SK-N-SH treated with all-trans-retinoic acid at 6 μM for 48 hours (cell line): Measurements from ENCODE around the gene OLFML3.

Experiments
- CSDC2 ChIP-seq: fragments of 250-450 bp; sonication (Bioruptor Pico); IDR thresholded peaks from 2 replicates; pipeline ENCODE4 v1.5.0; 2020; ENCODE audit warnings: mild to moderate bottlenecking, moderate library complexity
- ESRRG ChIP-seq: fragments of 250-450 bp; sonication (Bioruptor Pico); IDR thresholded peaks from 2 replicates; pipeline ENCODE4 v1.6.1; 2021; ENCODE audit warnings: mild to moderate bottlenecking
- OSR1 ChIP-seq: fragments of 250-450 bp; sonication (Bioruptor Pico); IDR thresholded peaks from 2 replicates; pipeline ENCODE4 v1.8.0; 2022; ENCODE audit warnings: moderate library complexity, mild to moderate bottlenecking, inconsistent platforms
- ZFP30 ChIP-seq: fragments of 450-650 bp; formaldehyde crosslinking; IDR thresholded peaks from 2 replicates; pipeline ENCODE4 v1.5.0; 2022; ENCODE audit warnings: mild to moderate bottlenecking, moderate library complexity
- TF ChIP-seq, protein P1 (sequence below): fragments of 250-450 bp; sonication (Bioruptor Pico); IDR thresholded peaks from 2 replicates; pipeline ENCODE4 v1.5.0; 2020; ENCODE audit warnings: mild to moderate bottlenecking, moderate library complexity

DNA sequence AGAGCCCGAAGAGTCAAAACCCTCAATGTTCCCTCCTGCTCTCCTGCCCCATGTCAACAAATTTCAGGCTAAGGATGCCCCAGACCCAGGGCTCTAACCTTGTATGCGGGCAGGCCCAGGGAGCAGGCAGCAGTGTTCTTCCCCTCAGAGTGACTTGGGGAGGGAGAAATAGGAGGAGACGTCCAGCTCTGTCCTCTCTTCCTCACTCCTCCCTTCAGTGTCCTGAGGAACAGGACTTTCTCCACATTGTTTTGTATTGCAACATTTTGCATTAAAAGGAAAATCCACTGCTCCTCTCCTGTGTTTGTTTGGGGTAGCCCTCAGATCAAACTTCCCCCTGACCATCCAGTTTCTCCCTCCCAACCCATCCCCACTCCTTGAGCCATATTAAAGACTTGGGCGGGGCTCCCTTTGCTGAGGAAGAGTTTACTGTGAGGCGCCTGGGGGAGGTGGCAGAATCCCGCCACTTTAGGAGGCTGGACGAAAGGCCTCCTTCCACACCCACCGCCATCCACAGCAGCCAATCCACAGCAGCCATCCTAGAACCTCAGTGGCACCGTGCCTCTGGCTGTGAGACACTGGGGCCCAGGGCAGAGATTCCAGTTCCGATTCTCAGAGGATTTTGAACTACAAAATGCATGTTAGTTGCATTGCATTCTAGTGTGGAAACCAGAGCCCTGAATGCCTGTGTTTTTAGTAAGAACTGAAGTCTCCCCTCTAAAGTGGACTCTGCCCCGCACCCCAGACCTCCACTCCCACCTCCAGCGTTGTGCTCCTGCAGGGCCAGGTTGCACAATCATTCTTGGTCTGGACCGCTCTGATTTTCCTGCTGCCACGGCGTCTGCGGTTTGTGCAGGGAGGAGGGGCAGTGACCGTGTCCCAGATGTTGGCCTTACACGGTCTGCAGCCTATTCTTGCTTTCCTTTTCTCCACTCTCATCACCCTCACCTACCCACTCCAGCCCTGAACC, 3.0 kb downstream of the OLFML3 start:
- TF ChIP-seq ZFP30 (CRISPR knock-in tag) (no peak), CSDC2 (no peak), OSR1 (CRISPR knock-in tag) (no peak), ESRRG (CRISPR knock-in tag) (no peak)
- TF ChIP-seq, protein P1, sequence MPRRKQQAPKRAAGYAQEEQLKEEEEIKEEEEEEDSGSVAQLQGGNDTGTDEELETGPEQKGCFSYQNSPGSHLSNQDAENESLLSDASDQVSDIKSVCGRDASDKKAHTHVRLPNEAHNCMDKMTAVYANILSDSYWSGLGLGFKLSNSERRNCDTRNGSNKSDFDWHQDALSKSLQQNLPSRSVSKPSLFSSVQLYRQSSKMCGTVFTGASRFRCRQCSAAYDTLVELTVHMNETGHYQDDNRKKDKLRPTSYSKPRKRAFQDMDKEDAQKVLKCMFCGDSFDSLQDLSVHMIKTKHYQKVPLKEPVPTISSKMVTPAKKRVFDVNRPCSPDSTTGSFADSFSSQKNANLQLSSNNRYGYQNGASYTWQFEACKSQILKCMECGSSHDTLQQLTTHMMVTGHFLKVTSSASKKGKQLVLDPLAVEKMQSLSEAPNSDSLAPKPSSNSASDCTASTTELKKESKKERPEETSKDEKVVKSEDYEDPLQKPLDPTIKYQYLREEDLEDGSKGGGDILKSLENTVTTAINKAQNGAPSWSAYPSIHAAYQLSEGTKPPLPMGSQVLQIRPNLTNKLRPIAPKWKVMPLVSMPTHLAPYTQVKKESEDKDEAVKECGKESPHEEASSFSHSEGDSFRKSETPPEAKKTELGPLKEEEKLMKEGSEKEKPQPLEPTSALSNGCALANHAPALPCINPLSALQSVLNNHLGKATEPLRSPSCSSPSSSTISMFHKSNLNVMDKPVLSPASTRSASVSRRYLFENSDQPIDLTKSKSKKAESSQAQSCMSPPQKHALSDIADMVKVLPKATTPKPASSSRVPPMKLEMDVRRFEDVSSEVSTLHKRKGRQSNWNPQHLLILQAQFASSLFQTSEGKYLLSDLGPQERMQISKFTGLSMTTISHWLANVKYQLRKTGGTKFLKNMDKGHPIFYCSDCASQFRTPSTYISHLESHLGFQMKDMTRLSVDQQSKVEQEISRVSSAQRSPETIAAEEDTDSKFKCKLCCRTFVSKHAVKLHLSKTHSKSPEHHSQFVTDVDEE (CRISPR knock-in tag): no peak
